HEK293 (cell line): ENCODE data around the gene EFCAB6.
"Not testable (repeated sequence)": the region's sequence is repeated elsewhere in the genome, so short reads cannot be mapped to it uniquely, and the experiment has no call there.

Source experiments
- CTCF ChIA-PET: fragments of 350-600 bp; formaldehyde crosslinking; extraction: SDS; loops from one replicate; lab custom pipeline; 2021; ENCODE audit warnings: antibody characterized with exemption; lab: Yijun Ruan, JAX
- POLR2A ChIA-PET: fragments of 300-600 bp; formaldehyde crosslinking; extraction: SDS; loops from one replicate; lab custom pipeline; 2020; ENCODE audit warnings: antibody characterized with exemption, inconsistent platforms; lab: Yijun Ruan, JAX
- H3K27ac ChIP-seq: fragments of 200-500 bp; sonication (Bioruptor generic); 2 replicates; pipeline ENCODE4 v1.5.1; 2014; ENCODE audit warnings: low read depth, low read length, control low read depth, inconsistent platforms; ENCODE audit errors: extremely low read depth
- H3K36me3 ChIP-seq, 2 experiments: fragments of 200-500 bp in 1 of 2; sonication (Bioruptor generic) in 1 of 2; 1 replicate in 1 of 2; 2 replicates in 1 of 2; pipeline ENCODE4 v1.5.1; 2014 to 2017; ENCODE audit warnings: inconsistent platforms in 2 of 2, low read length in 2 of 2; ENCODE audit not compliant: control insufficient read depth in 2 of 2, insufficient read depth in 1 of 2
- H3K4me1 ChIP-seq: fragments of 200-500 bp; sonication (Bioruptor generic); 2 replicates; pipeline ENCODE4 v1.5.1; 2014; ENCODE audit warnings: mild to moderate bottlenecking, low read length, inconsistent platforms; ENCODE audit not compliant: control insufficient read depth, insufficient read depth
- H3K4me3 ChIP-seq: 2 replicates; pipeline ENCODE4 v1.5.1; 2011; ENCODE audit warnings: low read depth, mild to moderate bottlenecking, control low read depth, low read length, moderate library complexity
- H3K9me3 ChIP-seq: fragments of 200-500 bp; sonication (Bioruptor generic); 2 replicates; pipeline ENCODE4 v1.5.1; 2014; ENCODE audit warnings: low read depth, low read length, inconsistent platforms; ENCODE audit not compliant: control insufficient read depth, insufficient read depth
- SP3 ChIP-seq: fragments of 450-650 bp; formaldehyde crosslinking; IDR thresholded peaks from 2 replicates; pipeline ENCODE4 v1.5.1; 2016; ENCODE audit warnings: missing biosample characterization, missing genetic modification characterization
- WT1 ChIP-seq: fragments of 450-650 bp; formaldehyde crosslinking; IDR thresholded peaks from 2 replicates; pipeline ENCODE4 v1.5.1; 2016; ENCODE audit warnings: missing biosample characterization, missing genetic modification characterization
- YY1 ChIP-seq: fragments of 450-650 bp; formaldehyde crosslinking; IDR thresholded peaks from 2 replicates; pipeline ENCODE4 v1.5.1; 2018; ENCODE audit warnings: missing biosample characterization, missing genetic modification characterization
- ZBTB1 ChIP-seq: fragments of 450-650 bp; formaldehyde crosslinking; IDR thresholded peaks from 2 replicates; pipeline ENCODE4 v1.5.1; 2016; ENCODE audit warnings: missing biosample characterization, missing genetic modification characterization
- ZBTB20 ChIP-seq: fragments of 450-650 bp; formaldehyde crosslinking; IDR thresholded peaks from 2 replicates; pipeline ENCODE4 v1.5.1; 2016; ENCODE audit warnings: missing biosample characterization, missing genetic modification characterization
- ZBTB21 ChIP-seq: fragments of 450-650 bp; formaldehyde crosslinking; IDR thresholded peaks from 2 replicates; pipeline ENCODE4 v1.5.1; 2017; ENCODE audit warnings: missing biosample characterization, missing genetic modification characterization
- ZBTB6 ChIP-seq: fragments of 450-650 bp; formaldehyde crosslinking; IDR thresholded peaks from 2 replicates; pipeline ENCODE4 v1.5.1; 2017; ENCODE audit warnings: missing biosample characterization, missing genetic modification characterization
- ZEB2 ChIP-seq: fragments of 450-650 bp; formaldehyde crosslinking; IDR thresholded peaks from 2 replicates; pipeline ENCODE4 v1.5.1; 2016; ENCODE audit warnings: missing biosample characterization, missing genetic modification characterization
- ZFP41 ChIP-seq: fragments of 450-650 bp; formaldehyde crosslinking; IDR thresholded peaks from 2 replicates; pipeline ENCODE4 v1.5.1; 2016; ENCODE audit warnings: missing biosample characterization, missing genetic modification characterization, borderline replicate concordance
- ZNF132 ChIP-seq: fragments of 450-650 bp; formaldehyde crosslinking; IDR thresholded peaks from 2 replicates; pipeline ENCODE4 v1.5.1; 2017; ENCODE audit warnings: missing biosample characterization, missing genetic modification characterization, borderline replicate concordance
- ZNF16 ChIP-seq: fragments of 450-650 bp; formaldehyde crosslinking; IDR thresholded peaks from 2 replicates; pipeline ENCODE4 v1.5.1; 2016; ENCODE audit warnings: low read depth, missing biosample characterization, missing genetic modification characterization
- ZNF211 ChIP-seq: fragments of 450-650 bp; formaldehyde crosslinking; IDR thresholded peaks from 2 replicates; pipeline ENCODE4 v1.5.1; 2016; ENCODE audit warnings: low read depth, missing biosample characterization, missing genetic modification characterization
- ZNF214 ChIP-seq: fragments of 450-650 bp; formaldehyde crosslinking; IDR thresholded peaks from 2 replicates; pipeline ENCODE4 v1.5.1; 2017; ENCODE audit warnings: missing biosample characterization, mild to moderate bottlenecking, missing genetic modification characterization, borderline replicate concordance
- ZNF354C ChIP-seq: fragments of 450-650 bp; formaldehyde crosslinking; IDR thresholded peaks from 2 replicates; pipeline ENCODE4 v1.5.1; 2016; ENCODE audit warnings: missing biosample characterization, missing genetic modification characterization, low read depth, borderline replicate concordance
- ZNF398 ChIP-seq: fragments of 450-650 bp; formaldehyde crosslinking; IDR thresholded peaks from 2 replicates; pipeline ENCODE4 v1.5.1; 2017; ENCODE audit warnings: missing biosample characterization, missing genetic modification characterization
- ZNF521 ChIP-seq: fragments of 450-650 bp; formaldehyde crosslinking; IDR thresholded peaks from 2 replicates; pipeline ENCODE4 v1.5.1; 2017; ENCODE audit warnings: missing biosample characterization, mild to moderate bottlenecking, missing genetic modification characterization
- ZNF530 ChIP-seq: fragments of 450-650 bp; formaldehyde crosslinking; IDR thresholded peaks from 2 replicates; pipeline ENCODE4 v1.5.1; 2016; ENCODE audit warnings: low read depth, missing biosample characterization, missing genetic modification characterization
- ZNF561 ChIP-seq: fragments of 450-650 bp; IDR thresholded peaks from 2 replicates; pipeline ENCODE4 v1.5.1; 2018; ENCODE audit warnings: missing biosample characterization, missing genetic modification characterization, borderline replicate concordance
- ZNF610 ChIP-seq: fragments of 450-650 bp; formaldehyde crosslinking; IDR thresholded peaks from 2 replicates; pipeline ENCODE4 v1.5.1; 2016; ENCODE audit warnings: missing biosample characterization, missing genetic modification characterization, borderline replicate concordance
- ZNF629 ChIP-seq: fragments of 450-650 bp; formaldehyde crosslinking; IDR thresholded peaks from 2 replicates; pipeline ENCODE4 v1.5.1; 2017; ENCODE audit warnings: missing biosample characterization, missing genetic modification characterization
- ZNF654 ChIP-seq: fragments of 450-650 bp; formaldehyde crosslinking; IDR thresholded peaks from 2 replicates; pipeline ENCODE4 v1.5.1; 2016; ENCODE audit warnings: low read depth, missing biosample characterization, missing genetic modification characterization
- ZNF701 ChIP-seq: fragments of 450-650 bp; formaldehyde crosslinking; IDR thresholded peaks from 2 replicates; pipeline ENCODE4 v1.5.1; 2016; ENCODE audit warnings: missing biosample characterization, missing genetic modification characterization
- ZNF843 ChIP-seq: fragments of 450-650 bp; formaldehyde crosslinking; IDR thresholded peaks from 2 replicates; pipeline ENCODE4 v1.5.1; 2016; ENCODE audit warnings: missing biosample characterization, missing genetic modification characterization
- ZSCAN30 ChIP-seq: fragments of 450-650 bp; IDR thresholded peaks from 2 replicates; pipeline ENCODE4 v1.5.1; 2018; ENCODE audit warnings: missing biosample characterization, mild to moderate bottlenecking, missing genetic modification characterization, moderate library complexity
- TF ChIP-seq, protein P1 (sequence below): fragments of 450-650 bp; formaldehyde crosslinking; IDR thresholded peaks from 2 replicates; pipeline ENCODE4 v1.5.1; 2016; ENCODE audit warnings: missing biosample characterization, missing genetic modification characterization
- TF ChIP-seq, protein P2 (sequence below): fragments of 450-650 bp; formaldehyde crosslinking; IDR thresholded peaks from 2 replicates; pipeline ENCODE4 v1.5.1; 2016; ENCODE audit warnings: missing biosample characterization, missing genetic modification characterization, low read depth

EFCAB6 gene

DNA sequence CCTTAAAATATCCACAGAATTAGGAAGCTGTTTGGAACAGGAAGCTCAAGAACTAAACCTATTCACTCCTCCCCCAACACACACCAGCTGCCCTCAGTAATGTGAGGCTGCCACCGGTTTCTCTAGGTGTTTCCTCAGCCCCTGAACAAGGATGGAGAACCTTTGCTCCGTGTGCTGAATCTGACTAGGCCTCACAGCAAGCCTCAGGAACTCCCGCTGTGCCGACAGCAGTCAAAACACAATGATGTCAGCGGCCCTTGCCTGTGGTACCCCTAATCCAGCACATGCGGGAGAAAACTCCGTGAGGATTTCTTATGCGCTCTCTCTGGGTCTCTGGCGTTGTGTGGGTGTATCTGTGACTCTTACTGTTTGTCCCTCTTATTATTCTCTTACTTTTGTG lies 153.3 kb downstream of the EFCAB6 start (continued):
- no peak for TF ChIP-seq ZNF132 (tag by site-specific recombination)
- no peak for TF ChIP-seq ZNF654
- TF ChIP-seq ZNF610: no peak
- TF ChIP-seq SP3 (tag by site-specific recombination): no peak
- no peak for TF ChIP-seq ZNF530
- no peak for TF ChIP-seq ZNF521 (tag by site-specific recombination)
- TF ChIP-seq, protein P1, sequence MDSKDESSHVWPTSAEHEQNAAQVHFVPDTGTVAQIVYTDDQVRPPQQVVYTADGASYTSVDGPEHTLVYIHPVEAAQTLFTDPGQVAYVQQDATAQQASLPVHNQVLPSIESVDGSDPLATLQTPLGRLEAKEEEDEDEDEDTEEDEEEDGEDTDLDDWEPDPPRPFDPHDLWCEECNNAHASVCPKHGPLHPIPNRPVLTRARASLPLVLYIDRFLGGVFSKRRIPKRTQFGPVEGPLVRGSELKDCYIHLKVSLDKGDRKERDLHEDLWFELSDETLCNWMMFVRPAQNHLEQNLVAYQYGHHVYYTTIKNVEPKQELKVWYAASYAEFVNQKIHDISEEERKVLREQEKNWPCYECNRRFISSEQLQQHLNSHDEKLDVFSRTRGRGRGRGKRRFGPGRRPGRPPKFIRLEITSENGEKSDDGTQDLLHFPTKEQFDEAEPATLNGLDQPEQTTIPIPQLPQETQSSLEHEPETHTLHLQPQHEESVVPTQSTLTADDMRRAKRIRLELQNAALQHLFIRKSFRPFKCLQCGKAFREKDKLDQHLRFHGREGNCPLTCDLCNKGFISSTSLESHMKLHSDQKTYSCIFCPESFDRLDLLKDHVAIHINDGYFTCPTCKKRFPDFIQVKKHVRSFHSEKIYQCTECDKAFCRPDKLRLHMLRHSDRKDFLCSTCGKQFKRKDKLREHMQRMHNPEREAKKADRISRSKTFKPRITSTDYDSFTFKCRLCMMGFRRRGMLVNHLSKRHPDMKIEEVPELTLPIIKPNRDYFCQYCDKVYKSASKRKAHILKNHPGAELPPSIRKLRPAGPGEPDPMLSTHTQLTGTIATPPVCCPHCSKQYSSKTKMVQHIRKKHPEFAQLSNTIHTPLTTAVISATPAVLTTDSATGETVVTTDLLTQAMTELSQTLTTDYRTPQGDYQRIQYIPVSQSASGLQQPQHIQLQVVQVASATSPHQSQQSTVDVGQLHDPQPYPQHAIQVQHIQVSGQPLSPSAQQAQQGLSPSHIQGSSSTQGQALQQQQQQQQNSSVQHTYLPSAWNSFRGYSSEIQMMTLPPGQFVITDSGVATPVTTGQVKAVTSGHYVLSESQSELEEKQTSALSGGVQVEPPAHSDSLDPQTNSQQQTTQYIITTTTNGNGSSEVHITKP (tag by site-specific recombination): no peak
- TF ChIP-seq ZBTB21 (tag by site-specific recombination): no peak
- TF ChIP-seq ZBTB20: peak; percentile 88
- TF ChIP-seq ZNF701 (tag by site-specific recombination): no peak
- TF ChIP-seq ZBTB1 (tag by site-specific recombination): no peak
- no peak for TF ChIP-seq WT1 (tag by site-specific recombination)
- no peak for TF ChIP-seq ZBTB6 (tag by site-specific recombination)
- TF ChIP-seq YY1 (tag by site-specific recombination): no peak
- TF ChIP-seq ZNF398 (tag by site-specific recombination): 0 out of 2 replicates have a peak, but pooled peaks have one; percentile 11
- no peak for TF ChIP-seq ZNF354C
- peak; percentile 68 for TF ChIP-seq ZNF629 (tag by site-specific recombination)
- TF ChIP-seq, all 188 proteins: peak for 9

- CTCF ChIA-PET, POLR2A ChIA-PET, H3K9me3 ChIP-seq: not testable (repeated sequence)
These were observed 155.5 kb downstream of the EFCAB6 start for GRCh38 chr22:43656581-43656980.

GRCh38 chr22:43654271-43654670 lies 157.8 kb downstream of the EFCAB6 start:
- Histone ChIP-seq H3K4me3 (no peak overlapping the region), H3K4me1 (no peaks in the 10 kb centered on the region), H3K27ac (no peak overlapping the region), H3K36me3 (no peaks in the 10 kb centered on the region), H3K9me3 (peaks cover 7% of the 10 kb centered on the region)
- POLR2A ChIA-PET: no interaction called here
- CTCF ChIA-PET: interaction anchor here (1.0 kb wide), 1 partner anchor 9 kb away, joined by 3 read pairs; no protein-coding TSS in a partner anchor
- TF ChIP-seq ZNF843 (tag by site-specific recombination) (no peak), ZNF530 (no peak), ZNF214 (tag by site-specific recombination) (no peak), ZNF561 (tag by site-specific recombination) (no peak), ZSCAN30 (tag by site-specific recombination) (no peak), ZNF211 (tag by site-specific recombination) (no peak), ZFP41 (tag by site-specific recombination) (no peak), ZNF354C (no peak), ZNF16 (tag by site-specific recombination) (no peak), ZEB2 (no peak)
- TF ChIP-seq, protein P2, sequence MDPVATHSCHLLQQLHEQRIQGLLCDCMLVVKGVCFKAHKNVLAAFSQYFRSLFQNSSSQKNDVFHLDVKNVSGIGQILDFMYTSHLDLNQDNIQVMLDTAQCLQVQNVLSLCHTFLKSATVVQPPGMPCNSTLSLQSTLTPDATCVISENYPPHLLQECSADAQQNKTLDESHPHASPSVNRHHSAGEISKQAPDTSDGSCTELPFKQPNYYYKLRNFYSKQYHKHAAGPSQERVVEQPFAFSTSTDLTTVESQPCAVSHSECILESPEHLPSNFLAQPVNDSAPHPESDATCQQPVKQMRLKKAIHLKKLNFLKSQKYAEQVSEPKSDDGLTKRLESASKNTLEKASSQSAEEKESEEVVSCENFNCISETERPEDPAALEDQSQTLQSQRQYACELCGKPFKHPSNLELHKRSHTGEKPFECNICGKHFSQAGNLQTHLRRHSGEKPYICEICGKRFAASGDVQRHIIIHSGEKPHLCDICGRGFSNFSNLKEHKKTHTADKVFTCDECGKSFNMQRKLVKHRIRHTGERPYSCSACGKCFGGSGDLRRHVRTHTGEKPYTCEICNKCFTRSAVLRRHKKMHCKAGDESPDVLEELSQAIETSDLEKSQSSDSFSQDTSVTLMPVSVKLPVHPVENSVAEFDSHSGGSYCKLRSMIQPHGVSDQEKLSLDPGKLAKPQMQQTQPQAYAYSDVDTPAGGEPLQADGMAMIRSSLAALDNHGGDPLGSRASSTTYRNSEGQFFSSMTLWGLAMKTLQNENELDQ (tag by site-specific recombination): no peak

More at GRCh38 chr22:43656581-43656980, 155.5 kb downstream of the EFCAB6 start:
- not testable (repeated sequence) for H3K4me3 ChIP-seq, H3K27ac ChIP-seq, H3K36me3 ChIP-seq, H3K4me1 ChIP-seq
